Fibroblast of lung (primary cell): ENCODE data around the gene LILRA5. TPM values are rescaled to one million over a fixed set of nuclear protein-coding genes. Genes with fewer than 3 reads are reported as not detected.
"Not testable (repeated sequence)": the region's sequence is repeated elsewhere in the genome, so short reads cannot be mapped to it uniquely, and the experiment has no call there.

Source experiments
- DNase-seq, 2 donors: peaks; one replicate each; pipeline versions ENCODE4 v3.0.0 to v3.0.0-alpha.2; 2010; ENCODE audit warnings: low read depth in 2 of 2
- H2AFZ ChIP-seq: 2 replicates; pipeline ENCODE4 v1.5.1; 2012; ENCODE audit warnings: low read length, control low read depth, inconsistent platforms
- H3K27ac ChIP-seq: 2 replicates; pipeline ENCODE4 v1.5.1; 2011; ENCODE audit warnings: low read length, control low read depth; ENCODE audit not compliant: insufficient read depth
- H3K27me3 ChIP-seq: 2 replicates; pipeline ENCODE4 v1.5.1; 2011; ENCODE audit warnings: mild to moderate bottlenecking, low read length; ENCODE audit not compliant: control insufficient read depth, insufficient read depth
- H3K36me3 ChIP-seq: 2 replicates; pipeline ENCODE4 v1.5.1; 2011; ENCODE audit warnings: low read length; ENCODE audit not compliant: control insufficient read depth, insufficient read depth
- H3K4me1 ChIP-seq: 2 replicates; pipeline ENCODE4 v1.5.1; 2011; ENCODE audit warnings: low read length; ENCODE audit not compliant: control insufficient read depth, insufficient read depth; ENCODE audit errors: extremely low read depth
- H3K4me2 ChIP-seq: 2 replicates; pipeline ENCODE4 v1.5.1; 2011; ENCODE audit warnings: low read length, control low read depth; ENCODE audit not compliant: insufficient read depth; ENCODE audit errors: extremely low read depth
- H3K4me3 ChIP-seq, 4 experiments: fragments of 200-600 bp in 1 of 4; sonication (generic) in 1 of 4; replicated peaks in 1 of 4; 2 replicates each; pipeline ENCODE4 v1.5.1; 2011 to 2016; ENCODE audit warnings: low read length in 4 of 4, low read depth in 3 of 4, mild to moderate bottlenecking in 3 of 4, control low read depth in 2 of 4, inconsistent platforms in 1 of 4, mixed read lengths in 1 of 4; ENCODE audit not compliant: insufficient read depth in 1 of 4; ENCODE audit errors: control extremely low read depth in 1 of 4
- H3K79me2 ChIP-seq: 2 replicates; pipeline ENCODE4 v1.5.1; 2012; ENCODE audit warnings: mild to moderate bottlenecking, low read length, inconsistent platforms; ENCODE audit not compliant: control insufficient read depth, insufficient read depth
- H3K9ac ChIP-seq: 2 replicates; pipeline ENCODE4 v1.5.1; 2011; ENCODE audit warnings: mild to moderate bottlenecking, low read length, control low read depth; ENCODE audit not compliant: insufficient read depth
- H3K9me3 ChIP-seq: 2 replicates; pipeline ENCODE4 v1.5.1; 2012; ENCODE audit warnings: low read depth, low read length; ENCODE audit not compliant: control insufficient read depth, insufficient read depth
- H4K20me1 ChIP-seq: 2 replicates; pipeline ENCODE4 v1.5.1; 2011; ENCODE audit warnings: low read length; ENCODE audit not compliant: control insufficient read depth, insufficient read depth; ENCODE audit errors: extremely low read depth
- CTCF ChIP-seq, 2 donors: IDR thresholded peaks in 1 of 2; conservative IDR thresholded peaks in 1 of 2; 1 replicate in 1 of 2; 2 replicates in 1 of 2; pipeline ENCODE4 v1.5.1; 2011 to 2012; ENCODE audit warnings: low read length in 2 of 2, control low read depth in 1 of 2, inconsistent platforms in 1 of 2, low read depth in 1 of 2, mild to moderate bottlenecking in 1 of 2
- EZH2 ChIP-seq: IDR thresholded peaks from 2 replicates; pipeline ENCODE4 v1.5.1; 2012; ENCODE audit warnings: low read length, control low read depth, mild to moderate bottlenecking; ENCODE audit errors: missing control alignments
- polyA plus RNA-seq, 2 donors: library from polyadenylated mRNA; depleted of rRNA in 1 of 2; stranded (reverse) in 1 of 2; unstranded in 1 of 2; fragments of >200 nt; gene quantifications; 2 replicates each; pipeline ENCODE4 v1.2.1, GENCODE V29; 2011 to 2012; ENCODE audit warnings: missing spikeins in 1 of 2
- total RNA-seq: library from RNA; depleted of rRNA; stranded (reverse); fragments of >200 nt; gene quantifications from 2 replicates; pipeline ENCODE4 v1.2.1, GENCODE V29; 2014

Gene LILRA5
- total and polyA plus RNA-seq, 2 donors (not counting 1 experiment from before 2014, with no cell fraction given): not detected

DNA sequence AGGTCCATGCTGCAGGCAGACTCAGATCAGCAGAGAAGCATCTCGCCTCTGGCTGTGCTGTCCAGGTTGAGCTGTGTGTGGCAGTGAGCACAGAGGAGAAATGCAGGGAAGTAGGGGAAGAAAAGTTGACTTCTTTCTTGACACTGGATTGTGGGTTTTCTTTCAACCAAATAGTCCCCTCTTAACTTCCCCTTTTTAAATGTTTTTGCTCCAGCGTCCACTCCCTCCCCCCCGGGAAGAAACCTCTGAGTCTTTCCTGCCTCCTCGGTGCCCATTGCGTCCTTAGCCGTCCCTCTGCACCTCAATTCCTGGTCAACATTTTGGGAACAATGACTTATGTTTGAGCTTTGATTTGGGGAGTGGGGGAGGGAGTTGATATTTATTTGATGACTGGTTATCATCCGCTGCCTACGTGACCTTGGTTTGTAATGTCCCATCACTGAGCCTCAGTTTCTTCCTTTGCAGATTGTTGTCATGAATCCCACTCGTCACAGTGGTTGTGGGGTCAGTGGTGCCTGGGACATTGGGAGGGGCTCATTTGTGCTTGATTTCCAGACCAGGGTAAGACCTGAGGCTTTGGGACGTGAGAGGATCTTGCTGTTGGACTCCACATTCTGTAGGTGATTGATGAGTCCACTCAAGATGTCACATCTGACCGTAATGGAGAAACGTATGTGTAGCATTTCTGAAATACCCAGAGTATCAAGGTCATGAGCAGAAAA, 31.8 kb downstream of the LILRA5 start, which contains the start of gene LILRB2:
Gene LILRB2 (minus strand): TSS at position 104 of the 722 bp plus-strand sequence. CDS start 614 bp downstream, outside the sequence.
- H3K9me3 ChIP-seq: no peaks in the 10 kb centered on the region
- no peaks in the 10 kb centered on the region for H3K27me3 ChIP-seq
- H3K4me1 ChIP-seq: no peaks in the 10 kb centered on the region
- H3K36me3 ChIP-seq: no peaks in the 10 kb centered on the region
- no peak for DNase-seq
- no peaks in the 10 kb centered on the region for H3K79me2 ChIP-seq
- no peak within 1 kb of the TSS for H3K4me3 ChIP-seq
- H3K27ac ChIP-seq: no peak within 1 kb of the TSS
- no peaks in the 10 kb centered on the region for H4K20me1 ChIP-seq
- no peak within 1 kb of the TSS for H3K4me2 ChIP-seq
- no peak for TF ChIP-seq EZH2
- TF ChIP-seq CTCF (conservative IDR thresholded peaks at IDR 0.05 in 1 of 2, IDR thresholded peaks at IDR 0.05 in 1 of 2; ENCODE audit: low read depth in 1 of 2, low read length in 2 of 2): no peak
- no peak within 1 kb of the TSS for H3K9ac ChIP-seq
- H2AFZ ChIP-seq: no peak within 1 kb of the TSS

DNA sequence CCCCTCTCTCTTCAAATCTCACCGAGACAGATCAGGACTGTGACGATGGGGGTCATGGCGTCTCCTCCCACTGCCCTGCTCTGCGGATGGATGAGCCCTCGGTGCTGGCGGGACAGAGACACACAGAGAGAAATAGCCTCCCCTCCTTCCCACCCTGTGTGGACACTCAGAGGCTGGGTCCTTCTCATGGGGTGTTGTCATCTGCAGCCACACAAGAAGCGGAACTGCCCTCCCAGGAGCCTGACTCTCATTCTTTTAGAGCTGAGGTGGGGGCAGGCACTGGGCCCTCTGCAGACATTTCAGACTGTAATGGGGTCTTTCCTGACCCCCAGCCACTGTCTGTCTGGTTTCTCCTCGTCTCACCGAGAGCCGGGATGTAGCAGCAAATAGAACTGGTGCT, 32.5 kb downstream of the LILRA5 start:
- not testable (repeated sequence) for H3K4me1 ChIP-seq, H3K9me3 ChIP-seq, H3K79me2 ChIP-seq, DNase-seq, H3K4me2 ChIP-seq, H3K36me3 ChIP-seq, H4K20me1 ChIP-seq, H3K27ac ChIP-seq, H3K9ac ChIP-seq, H3K4me3 ChIP-seq, H3K27me3 ChIP-seq, H2AFZ ChIP-seq

DNA sequence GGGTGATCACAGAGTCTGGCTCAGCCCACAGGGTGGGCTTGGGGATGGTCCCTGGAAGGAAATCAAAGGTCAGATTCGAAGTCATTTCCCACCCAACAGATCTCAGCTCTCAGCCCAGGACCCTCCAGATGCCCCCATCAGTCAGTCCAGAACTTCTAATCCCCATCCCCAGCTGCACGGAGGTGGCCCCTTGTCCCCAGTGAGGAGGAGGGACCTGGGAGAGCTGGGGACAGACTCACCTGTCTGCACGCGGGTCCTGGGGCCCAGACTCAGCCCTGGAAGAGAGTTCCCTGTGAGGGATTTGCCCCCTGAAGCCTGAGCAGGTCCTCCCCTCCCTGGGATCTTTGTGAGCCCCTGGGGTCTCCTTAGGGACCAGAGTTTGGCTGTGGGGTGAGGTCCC, 32.9 kb downstream of the LILRA5 start:
- DNase-seq, H3K79me2 ChIP-seq, H3K9ac ChIP-seq, H4K20me1 ChIP-seq, H3K4me3 ChIP-seq, H3K27ac ChIP-seq, H3K36me3 ChIP-seq, H3K4me1 ChIP-seq, H3K4me2 ChIP-seq, H3K9me3 ChIP-seq, H2AFZ ChIP-seq, H3K27me3 ChIP-seq: not testable (repeated sequence)

GRCh38 chr19:54279406-54279962, 33.5 kb downstream of the LILRA5 start:
- H4K20me1 ChIP-seq: no peaks in the 10 kb centered on the region
- H3K4me2 ChIP-seq: no peak overlapping the region
- H3K9me3 ChIP-seq: no peaks in the 10 kb centered on the region
- H3K9ac ChIP-seq: no peak overlapping the region
- no peaks in the 10 kb centered on the region for H3K4me1 ChIP-seq
- no peak overlapping the region for H3K27ac ChIP-seq
- TF ChIP-seq EZH2 (no peak), CTCF (conservative IDR thresholded peaks at IDR 0.05 in 1 of 2, IDR thresholded peaks at IDR 0.05 in 1 of 2; ENCODE audit: low read depth in 1 of 2, low read length in 2 of 2) (no peak)
- H3K4me3 ChIP-seq: no peak overlapping the region
- DNase-seq: no peak
- H3K79me2 ChIP-seq: no peaks in the 10 kb centered on the region
- H3K36me3 ChIP-seq: no peaks in the 10 kb centered on the region
- no peaks in the 10 kb centered on the region for H3K27me3 ChIP-seq
- no peak overlapping the region for H2AFZ ChIP-seq

- H3K27me3 ChIP-seq, H3K9me3 ChIP-seq, H3K79me2 ChIP-seq, H3K9ac ChIP-seq, H2AFZ ChIP-seq, H3K4me2 ChIP-seq, H3K4me1 ChIP-seq, H3K36me3 ChIP-seq, H4K20me1 ChIP-seq, H3K4me3 ChIP-seq, DNase-seq, H3K27ac ChIP-seq: not testable (repeated sequence)
Measured at GRCh38 chr19:54278571-54279195, 34.3 kb downstream of the LILRA5 start.
